Measurements from ENCODE around the gene CDC14A. TPM values are rescaled to one million over a fixed set of nuclear protein-coding genes. Genes with fewer than 3 reads are reported as not detected.

The CDC14A gene
- total RNA-seq, 1 experiment from 2014 or later: 6.8 TPM

- Histone ChIP-seq H3K27me3 (replicated peaks; ENCODE audit: insufficient read depth, low read depth, low read length, poor library complexity) (no peaks in the 10 kb centered on the region), H3K9me3 (ENCODE audit: low read depth, low read length, poor library complexity, severe bottlenecking) (no peaks in the 10 kb centered on the region), H3K4me1 (ENCODE audit: insufficient read depth, low read length, poor library complexity, severe bottlenecking) (no peaks in the 10 kb centered on the region), H3K36me3 (ENCODE audit: insufficient read depth, low read length, poor library complexity, severe bottlenecking) (no peaks in the 10 kb centered on the region), H3K4me3 (ENCODE audit: low read depth, low read length, poor library complexity, severe bottlenecking) (no peak overlapping the region), H3K27ac (ENCODE audit: low read depth, low read length, poor library complexity, severe bottlenecking) (no peak overlapping the region)
- no peak for TF ChIP-seq CTCF (conservative IDR thresholded peaks at IDR 0.05; ENCODE audit: low read depth, low read length)
- no peak for TF ChIP-seq EZH2 (IDR thresholded peaks at IDR 0.05; ENCODE audit: borderline replicate concordance, low read depth, low read length, poor library complexity, severe bottlenecking)
- no TSS peak for BruUV-seq (replicated peaks)
- intact Hi-C loops (cut with micrococcal nuclease; ENCODE audit: unreplicated experiment): no loop called here
- DNase-seq (ENCODE audit: low spot score): no peak
- POLR2A ChIA-PET (ENCODE audit: low non-redundant PET): no interaction called here
- CTCF ChIA-PET: no interaction called here
Observed at GRCh38 chr1:100392756-100393155, 40.5 kb downstream of the CDC14A start.

GRCh38 chr1:100394285-100394684 is 42.0 kb downstream of the CDC14A start:
- no TSS peak for BruUV-seq (replicated peaks)

DNA sequence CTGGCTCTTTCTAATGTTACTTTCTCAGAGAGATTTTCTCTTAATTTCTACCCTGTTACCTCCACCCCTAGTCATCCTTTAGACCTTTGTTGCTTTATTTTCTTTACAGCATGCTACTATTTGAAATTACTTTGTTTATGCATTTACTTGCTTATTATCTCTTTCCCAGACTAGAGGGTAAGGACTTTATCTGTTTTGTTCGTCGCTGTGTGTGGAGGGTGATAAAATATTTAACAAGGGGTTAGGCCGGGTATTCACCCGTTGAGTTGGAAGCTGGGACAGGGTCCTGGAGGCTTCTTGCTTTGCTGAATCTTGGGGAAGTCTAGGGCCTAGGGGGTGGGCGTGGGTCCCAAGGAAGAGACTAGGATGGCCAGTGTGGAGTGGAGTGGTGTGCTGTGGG is 43.6 kb downstream of the CDC14A start:
- Histone ChIP-seq H3K9me3 (ENCODE audit: low read depth, low read length, poor library complexity, severe bottlenecking) (no peaks in the 10 kb centered on the region), H3K4me3 (ENCODE audit: low read depth, low read length, poor library complexity, severe bottlenecking) (no peak overlapping the region), H3K4me1 (ENCODE audit: insufficient read depth, low read length, poor library complexity, severe bottlenecking) (peaks cover 12% of the 10 kb centered on the region), H3K27me3 (replicated peaks; ENCODE audit: insufficient read depth, low read depth, low read length, poor library complexity) (no peaks in the 10 kb centered on the region), H3K36me3 (ENCODE audit: insufficient read depth, low read length, poor library complexity, severe bottlenecking) (no peaks in the 10 kb centered on the region), H3K27ac (ENCODE audit: low read depth, low read length, poor library complexity, severe bottlenecking) (no peak overlapping the region)
- CTCF ChIA-PET: no interaction called here
- no peak for DNase-seq (ENCODE audit: low spot score)
- intact Hi-C loops (cut with micrococcal nuclease; ENCODE audit: unreplicated experiment): no loop called here
- TF ChIP-seq EZH2 (IDR thresholded peaks at IDR 0.05; ENCODE audit: borderline replicate concordance, low read depth, low read length, poor library complexity, severe bottlenecking): no peak
- TF ChIP-seq CTCF (conservative IDR thresholded peaks at IDR 0.05; ENCODE audit: low read depth, low read length): no peak
- no TSS peak for BruUV-seq (replicated peaks)
- POLR2A ChIA-PET (ENCODE audit: low non-redundant PET): no interaction called here

More at GRCh38 chr1:100394285-100394684, 42.0 kb downstream of the CDC14A start:
- POLR2A ChIA-PET (ENCODE audit: low non-redundant PET): no interaction called here
- Histone ChIP-seq H3K4me1 (ENCODE audit: insufficient read depth, low read length, poor library complexity, severe bottlenecking) (no peaks in the 10 kb centered on the region), H3K27ac (ENCODE audit: low read depth, low read length, poor library complexity, severe bottlenecking) (no peak overlapping the region), H3K9me3 (ENCODE audit: low read depth, low read length, poor library complexity, severe bottlenecking) (no peaks in the 10 kb centered on the region), H3K4me3 (ENCODE audit: low read depth, low read length, poor library complexity, severe bottlenecking) (no peak overlapping the region), H3K36me3 (ENCODE audit: insufficient read depth, low read length, poor library complexity, severe bottlenecking) (no peaks in the 10 kb centered on the region), H3K27me3 (replicated peaks; ENCODE audit: insufficient read depth, low read depth, low read length, poor library complexity) (no peaks in the 10 kb centered on the region)
- no peak for DNase-seq (ENCODE audit: low spot score)
- intact Hi-C loops (cut with micrococcal nuclease; ENCODE audit: unreplicated experiment): no loop called here
- TF ChIP-seq EZH2 (IDR thresholded peaks at IDR 0.05; ENCODE audit: borderline replicate concordance, low read depth, low read length, poor library complexity, severe bottlenecking): no peak
- TF ChIP-seq CTCF (conservative IDR thresholded peaks at IDR 0.05; ENCODE audit: low read depth, low read length): no peak
- CTCF ChIA-PET: no interaction called here
